NCI-H2171 (cell line): ENCODE results near the gene MRPS25.

Experiments used
- DNase-seq: peaks from one replicate; lab custom pipeline; 2025; lab: John Stamatoyannopoulos, UW

The MRPS25 gene

GRCh38 chr3:15081960-15082664, 17.0 kb upstream of the MRPS25 start:
- no peak for DNase-seq

- no peak for DNase-seq
Observed at GRCh38 chr3:15079091-15079490, 14.0 kb upstream of the MRPS25 start.

GRCh38 chr3:15074500-15074899, 9.4 kb upstream of the MRPS25 start:
- no peak for DNase-seq

- no peak for DNase-seq
Observed at GRCh38 chr3:15071699-15072098, 6.6 kb upstream of the MRPS25 start.

- no peak for DNase-seq
Observed at GRCh38 chr3:15069441-15069840, 4.3 kb upstream of the MRPS25 start.

GRCh38 chr3:15066467-15066866, 1.4 kb upstream of the MRPS25 start:
- no peak for DNase-seq

- no peak for DNase-seq
Observed at GRCh38 chr3:15065550-15066007, 464 bp upstream of the MRPS25 start.

- no peak for DNase-seq
Observed at GRCh38 chr3:15064299-15064834, 748 bp downstream of the MRPS25 start.

- no peak for DNase-seq
Observed at GRCh38 chr3:15063656-15064286, 1.3 kb downstream of the MRPS25 start.

- DNase-seq = no peak
Observed at GRCh38 chr3:15063238-15063637, 1.9 kb downstream of the MRPS25 start.

GRCh38 chr3:15060029-15060428, 5.1 kb downstream of the MRPS25 start:
- DNase-seq = no peak

- DNase-seq = no peak
Observed at GRCh38 chr3:15056676-15057404, 8.3 kb downstream of the MRPS25 start.

- DNase-seq = no peak
Observed at GRCh38 chr3:15055019-15055557, 10.0 kb downstream of the MRPS25 start.

- no peak for DNase-seq
Observed at GRCh38 chr3:15053541-15053940, 11.6 kb downstream of the MRPS25 start.

GRCh38 chr3:15052335-15053242, 12.5 kb downstream of the MRPS25 start:
- DNase-seq = no peak

- no peak for DNase-seq
Observed at GRCh38 chr3:15051531-15051930, 13.6 kb downstream of the MRPS25 start.

- DNase-seq = no peak
Observed at GRCh38 chr3:15050405-15051092, 14.6 kb downstream of the MRPS25 start.

- no peak for DNase-seq
Observed at GRCh38 chr3:15049584-15049983, 15.5 kb downstream of the MRPS25 start.

- DNase-seq = no peak
Observed at GRCh38 chr3:15045667-15046066, 19.4 kb downstream of the MRPS25 start.

GRCh38 chr3:15044326-15044725, 20.8 kb downstream of the MRPS25 start:
- no peak for DNase-seq
